AG04449 (cell line): ENCODE results near the gene GJC3.

Source experiments
- CTCF ChIA-PET: fragments of 350-600 bp; formaldehyde crosslinking; extraction: SDS; loops from one replicate; lab custom pipeline; 2021; ENCODE audit warnings: antibody characterized with exemption; lab: Yijun Ruan, JAX
- POLR2A ChIA-PET: fragments of 400-600, 350-600 bp; formaldehyde crosslinking; extraction: SDS; loops from one replicate; lab custom pipeline; 2020; ENCODE audit warnings: antibody characterized with exemption, inconsistent platforms; lab: Yijun Ruan, JAX
- DNase-seq: peaks from one replicate; pipeline ENCODE4 v3.0.0-alpha.2; 2010; ENCODE audit warnings: low read depth, low spot score
- H3K4me3 ChIP-seq: 2 replicates; pipeline ENCODE4 v1.5.1; 2011; ENCODE audit warnings: low read depth, mild to moderate bottlenecking, control low read depth, low read length
- TF ChIP-seq, protein P1 (sequence below): IDR thresholded peaks from one replicate; pipeline ENCODE4 v1.5.1; 2011; ENCODE audit warnings: mild to moderate bottlenecking, moderate library complexity, low read length, control low read depth, inconsistent platforms; ENCODE audit not compliant: insufficient read depth; ENCODE audit errors: missing control alignments

Gene GJC3

DNA sequence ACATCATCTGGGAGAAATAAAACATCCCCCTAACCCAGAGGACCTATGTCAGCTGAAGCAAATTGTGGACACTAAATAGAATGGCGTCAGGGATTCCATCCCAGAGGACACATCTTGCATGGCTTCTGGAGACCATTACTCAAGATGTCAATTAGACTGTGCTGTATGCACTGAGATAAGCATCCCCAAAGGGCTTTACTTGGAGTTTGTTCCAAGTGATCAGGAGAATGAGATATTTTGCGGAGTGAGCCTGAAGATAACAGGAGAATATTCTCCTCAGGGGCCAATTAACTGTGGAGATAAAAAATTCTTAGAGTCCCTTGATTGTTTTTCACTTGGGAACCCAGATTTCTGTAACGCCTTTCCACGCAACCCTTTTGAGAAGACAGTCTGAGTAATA, 48.0 kb downstream of the GJC3 start:
- POLR2A ChIA-PET, result no interaction called here
- TF ChIP-seq, protein P1, sequence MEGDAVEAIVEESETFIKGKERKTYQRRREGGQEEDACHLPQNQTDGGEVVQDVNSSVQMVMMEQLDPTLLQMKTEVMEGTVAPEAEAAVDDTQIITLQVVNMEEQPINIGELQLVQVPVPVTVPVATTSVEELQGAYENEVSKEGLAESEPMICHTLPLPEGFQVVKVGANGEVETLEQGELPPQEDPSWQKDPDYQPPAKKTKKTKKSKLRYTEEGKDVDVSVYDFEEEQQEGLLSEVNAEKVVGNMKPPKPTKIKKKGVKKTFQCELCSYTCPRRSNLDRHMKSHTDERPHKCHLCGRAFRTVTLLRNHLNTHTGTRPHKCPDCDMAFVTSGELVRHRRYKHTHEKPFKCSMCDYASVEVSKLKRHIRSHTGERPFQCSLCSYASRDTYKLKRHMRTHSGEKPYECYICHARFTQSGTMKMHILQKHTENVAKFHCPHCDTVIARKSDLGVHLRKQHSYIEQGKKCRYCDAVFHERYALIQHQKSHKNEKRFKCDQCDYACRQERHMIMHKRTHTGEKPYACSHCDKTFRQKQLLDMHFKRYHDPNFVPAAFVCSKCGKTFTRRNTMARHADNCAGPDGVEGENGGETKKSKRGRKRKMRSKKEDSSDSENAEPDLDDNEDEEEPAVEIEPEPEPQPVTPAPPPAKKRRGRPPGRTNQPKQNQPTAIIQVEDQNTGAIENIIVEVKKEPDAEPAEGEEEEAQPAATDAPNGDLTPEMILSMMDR, result no peak
- no peak overlapping the region for H3K4me3 ChIP-seq
- CTCF ChIA-PET, result no interaction called here
- no peak for DNase-seq

DNA sequence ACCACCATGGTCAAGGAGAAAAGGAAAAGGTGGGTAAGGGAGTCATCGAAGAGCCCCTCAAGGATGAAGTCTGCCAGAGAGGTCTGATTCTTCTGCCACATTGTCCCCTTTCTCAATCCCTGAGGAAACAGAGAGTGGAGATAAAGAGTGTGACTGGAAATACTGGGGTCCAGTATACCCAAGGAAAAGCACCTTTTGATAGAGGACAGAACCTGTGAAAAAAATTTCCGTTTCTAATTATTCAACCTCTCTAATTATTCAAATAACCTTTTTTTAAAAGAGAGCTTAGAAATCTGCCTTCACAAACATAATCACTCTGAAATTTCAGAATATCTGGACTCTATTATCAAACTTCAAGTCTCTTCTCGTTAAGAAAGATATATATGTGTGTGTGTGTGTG, 52.5 kb downstream of the GJC3 start, which contains the start of gene OR2AE1:
OR2AE1 (minus strand) TSS at position 101 of the 400 bp plus-strand sequence; CDS start at position 101, 0 bp downstream.
- DNase-seq, result no peak
- ChIA-PET POLR2A (no interaction called here), CTCF (no interaction called here)
- H3K4me3 ChIP-seq, result no peak within 1 kb of the TSS
- TF ChIP-seq, protein P1, result no peak

DNA sequence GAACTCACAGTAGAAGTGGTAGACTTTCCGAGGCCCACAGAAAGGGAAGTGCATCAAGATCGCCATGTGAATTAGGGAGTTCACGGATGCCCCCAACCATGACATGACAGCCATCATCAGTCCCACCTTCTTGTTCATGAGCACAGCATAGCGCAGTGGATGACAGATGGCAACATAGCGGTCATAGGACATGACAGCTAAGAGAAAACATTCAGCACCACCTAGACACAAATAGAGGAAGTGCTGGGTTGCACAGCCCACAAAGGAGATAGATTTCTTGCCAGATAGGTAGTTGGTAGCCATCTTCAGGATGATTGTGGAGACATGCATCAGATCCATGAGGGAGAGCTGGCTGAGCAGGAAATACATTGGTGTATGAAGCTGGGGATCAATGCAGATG, 52.9 kb downstream of the GJC3 start:
- ChIA-PET CTCF (no interaction called here), POLR2A (no interaction called here)
- TF ChIP-seq, protein P1, result no peak
- DNase-seq, result no peak
- no peak overlapping the region for H3K4me3 ChIP-seq
